ENCODE measurements around the gene PTPRK. TPM values are rescaled to one million over a fixed set of nuclear protein-coding genes. Genes with fewer than 3 reads are reported as not detected.

The PTPRK gene
- total RNA-seq, 4 donors from 2014 or later: 34.6 to 56.5 (median 47.0) TPM

GRCh38 chr6:128525406-128525805, 5.0 kb upstream of the PTPRK start:
- no peak for TF ChIP-seq POLR2A (IDR thresholded peaks at IDR 0.05)
- TF ChIP-seq, protein P1, sequence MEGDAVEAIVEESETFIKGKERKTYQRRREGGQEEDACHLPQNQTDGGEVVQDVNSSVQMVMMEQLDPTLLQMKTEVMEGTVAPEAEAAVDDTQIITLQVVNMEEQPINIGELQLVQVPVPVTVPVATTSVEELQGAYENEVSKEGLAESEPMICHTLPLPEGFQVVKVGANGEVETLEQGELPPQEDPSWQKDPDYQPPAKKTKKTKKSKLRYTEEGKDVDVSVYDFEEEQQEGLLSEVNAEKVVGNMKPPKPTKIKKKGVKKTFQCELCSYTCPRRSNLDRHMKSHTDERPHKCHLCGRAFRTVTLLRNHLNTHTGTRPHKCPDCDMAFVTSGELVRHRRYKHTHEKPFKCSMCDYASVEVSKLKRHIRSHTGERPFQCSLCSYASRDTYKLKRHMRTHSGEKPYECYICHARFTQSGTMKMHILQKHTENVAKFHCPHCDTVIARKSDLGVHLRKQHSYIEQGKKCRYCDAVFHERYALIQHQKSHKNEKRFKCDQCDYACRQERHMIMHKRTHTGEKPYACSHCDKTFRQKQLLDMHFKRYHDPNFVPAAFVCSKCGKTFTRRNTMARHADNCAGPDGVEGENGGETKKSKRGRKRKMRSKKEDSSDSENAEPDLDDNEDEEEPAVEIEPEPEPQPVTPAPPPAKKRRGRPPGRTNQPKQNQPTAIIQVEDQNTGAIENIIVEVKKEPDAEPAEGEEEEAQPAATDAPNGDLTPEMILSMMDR (IDR thresholded peaks at IDR 0.05): no peak
- H3K27me3 ChIP-seq: no peaks in the 10 kb centered on the region
- peaks cover 0 to 4% of the 10 kb centered on the region in 2 donors for H3K4me1 ChIP-seq
- no peak for DNase-seq
- H3K4me3 ChIP-seq (replicated peaks in 1 of 3): no peak overlapping the region
- 95 to 97% methylated on average over 2 of the region's 2 CpGs for WGBS, 2 donors
- no peaks in the 10 kb centered on the region for H3K9me3 ChIP-seq
- H3K36me3 ChIP-seq: no peaks in the 10 kb centered on the region
- H3K27ac ChIP-seq: no peak overlapping the region
- intact Hi-C loops (cut with DNase I): no loop called here

DNA sequence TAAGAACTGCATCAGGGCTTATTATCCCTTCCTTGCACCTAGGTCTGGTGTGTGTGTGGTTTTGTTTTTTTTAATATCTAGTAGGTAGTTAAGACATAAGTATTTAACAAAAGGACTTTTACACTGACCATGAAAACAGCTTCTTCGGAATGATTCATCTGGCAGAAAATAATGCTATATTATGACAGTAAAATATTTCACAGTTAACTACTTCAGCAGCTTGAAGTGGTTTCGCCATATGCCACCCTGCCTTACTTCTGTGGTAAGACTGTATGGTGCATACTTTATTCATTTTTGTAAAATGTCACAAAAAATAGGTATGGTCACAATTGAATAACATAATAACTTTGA, 858 bp upstream of the PTPRK start:
- TF ChIP-seq, protein P1 (IDR thresholded peaks at IDR 0.05): no peak
- TF ChIP-seq POLR2A (IDR thresholded peaks at IDR 0.05): no peak
- no peaks in the 10 kb centered on the region for H3K27me3 ChIP-seq

DNA sequence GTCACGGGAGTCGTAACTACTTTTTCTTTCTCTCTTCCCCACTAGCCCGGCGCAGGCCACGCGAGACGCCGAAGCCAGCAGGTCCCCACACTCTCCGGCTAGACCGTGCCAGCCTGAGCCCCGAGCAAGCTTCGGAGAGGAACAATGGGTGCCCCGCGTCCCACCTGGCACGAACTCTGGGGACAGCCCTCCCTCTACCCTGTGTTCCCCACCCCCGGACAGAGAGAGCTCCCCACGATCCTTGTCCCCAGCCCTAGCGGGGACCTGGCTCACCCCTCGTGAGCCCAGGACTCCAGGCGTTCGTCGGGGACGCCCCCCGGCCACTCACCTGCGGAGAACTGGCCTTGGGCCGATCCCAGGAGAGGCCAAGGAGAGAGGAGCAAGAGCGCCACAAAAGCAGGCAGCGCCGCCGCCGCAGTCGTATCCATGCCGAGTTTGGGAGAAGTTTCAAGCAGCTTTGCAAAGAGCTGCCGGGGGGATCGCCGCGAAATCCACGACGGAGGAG, 416 bp downstream of the PTPRK start:
- Histone ChIP-seq H3K27ac (peak overlapping the region; percentile 88 to 97 (median 95)), H3K27me3 (no peaks in the 10 kb centered on the region), H3K4me3 (replicated peaks in 1 of 3) (peak overlapping the region; percentile 74 to 91 (median 78)), H3K9me3 (no peaks in the 10 kb centered on the region), H3K36me3 (no peaks in the 10 kb centered on the region), H3K4me1 (peaks cover 0 to 9% of the 10 kb centered on the region in 2 donors)
- intact Hi-C loops (cut with DNase I): no loop called here
- WGBS, 2 donors: 0% methylated on average over 3 to 23 of the region's 39 CpGs
- TF ChIP-seq POLR2A (IDR thresholded peaks at IDR 0.05): no peak
- TF ChIP-seq, protein P1 (IDR thresholded peaks at IDR 0.05): no peak
- DNase-seq: peak; percentile 67 to 69

More for the DNA sequence above, 858 bp upstream of the PTPRK start:
- H3K36me3 ChIP-seq: no peaks in the 10 kb centered on the region
- peaks cover 0 to 9% of the 10 kb centered on the region in 2 donors for H3K4me1 ChIP-seq
- peak overlapping the region in 2 of 3 donors; percentile 95 to 97 for H3K27ac ChIP-seq
- 51 to 55% methylated on average over 2 of the region's 2 CpGs for WGBS, 2 donors
- peak in 1 of 2 donors; percentile 7 for DNase-seq
- H3K9me3 ChIP-seq: no peaks in the 10 kb centered on the region
- intact Hi-C loops (cut with DNase I): no loop called here
- H3K4me3 ChIP-seq (replicated peaks in 1 of 3): peak overlapping the region in 2 of 3 donors; percentile 74 to 91

GRCh38 chr6:128519132-128519930, 1.1 kb downstream of the PTPRK start:
- H3K4me3 ChIP-seq (replicated peaks in 1 of 3): peak overlapping the region; percentile 74 to 91 (median 78)
- no peaks in the 10 kb centered on the region for H3K27me3 ChIP-seq
- peak; percentile 72 to 75 for DNase-seq
- no peak for TF ChIP-seq POLR2A (IDR thresholded peaks at IDR 0.05)
- TF ChIP-seq, protein P1 (IDR thresholded peaks at IDR 0.05): peak in 3 of 6 experiments; percentile 19 to 24 (median 23)
- H3K9me3 ChIP-seq: no peaks in the 10 kb centered on the region
- H3K27ac ChIP-seq: peak overlapping the region; percentile 88 to 97 (median 95)
- H3K36me3 ChIP-seq: no peaks in the 10 kb centered on the region
- H3K4me1 ChIP-seq: peaks cover 0 to 9% of the 10 kb centered on the region in 2 donors
- 1% methylated on average over 36 to 44 of the region's 46 CpGs for WGBS, 2 donors
- intact Hi-C loops (cut with DNase I): no loop called here

Data from thyroid gland (tissue), 4 donors.